ENCODE results near the gene MYLK4. TPM values are rescaled to one million over a fixed set of nuclear protein-coding genes. Genes with fewer than 3 reads are reported as not detected.

MYLK4 gene
- polyA plus RNA-seq, 1 donor from 2014 or later, result 0.08 TPM

- no peaks in the 10 kb centered on the region for H3K36me3 Mint-ChIP-seq
- H3K4me3 Mint-ChIP-seq, result no peak overlapping the region
- no peak overlapping the region for H3K27ac Mint-ChIP-seq
- no peaks in the 10 kb centered on the region for H3K4me1 Mint-ChIP-seq
- H3K27me3 Mint-ChIP-seq, result peaks cover 2% of the 10 kb centered on the region
- H3K9me3 Mint-ChIP-seq, result no peaks in the 10 kb centered on the region
Measured at GRCh38 chr6:2626401-2626800, 124.3 kb downstream of the MYLK4 start.

DNA sequence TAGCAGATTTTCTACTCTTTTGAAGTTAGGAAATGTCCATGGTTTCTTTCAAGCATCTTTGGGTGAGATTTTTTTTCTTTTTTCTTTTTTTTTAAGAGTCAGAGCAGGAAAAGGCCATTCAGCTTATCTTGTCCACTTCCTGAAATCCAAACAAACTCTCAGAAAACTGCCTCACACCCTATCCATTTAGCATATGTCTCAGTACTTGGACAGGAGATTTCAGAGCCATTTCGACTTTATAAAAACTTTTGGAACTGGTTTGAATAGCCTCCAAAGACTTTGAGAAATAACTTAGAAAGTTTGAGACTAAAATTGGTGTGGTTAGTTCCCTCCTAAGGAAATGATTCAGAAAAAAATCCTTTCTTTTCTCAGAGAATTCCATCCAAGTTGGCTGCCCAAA is 125.1 kb downstream of the MYLK4 start:
- Mint-ChIP-seq H3K36me3 (no peaks in the 10 kb centered on the region), H3K27ac (no peak overlapping the region), H3K27me3 (peaks cover 2% of the 10 kb centered on the region), H3K4me3 (no peak overlapping the region), H3K9me3 (no peaks in the 10 kb centered on the region), H3K4me1 (no peaks in the 10 kb centered on the region)

GRCh38 chr6:2624177-2624576 is 126.5 kb downstream of the MYLK4 start:
- Mint-ChIP-seq H3K27ac (no peak overlapping the region), H3K4me1 (no peaks in the 10 kb centered on the region), H3K27me3 (peaks cover 7% of the 10 kb centered on the region), H3K36me3 (no peaks in the 10 kb centered on the region), H3K4me3 (no peak overlapping the region), H3K9me3 (no peaks in the 10 kb centered on the region)

DNA sequence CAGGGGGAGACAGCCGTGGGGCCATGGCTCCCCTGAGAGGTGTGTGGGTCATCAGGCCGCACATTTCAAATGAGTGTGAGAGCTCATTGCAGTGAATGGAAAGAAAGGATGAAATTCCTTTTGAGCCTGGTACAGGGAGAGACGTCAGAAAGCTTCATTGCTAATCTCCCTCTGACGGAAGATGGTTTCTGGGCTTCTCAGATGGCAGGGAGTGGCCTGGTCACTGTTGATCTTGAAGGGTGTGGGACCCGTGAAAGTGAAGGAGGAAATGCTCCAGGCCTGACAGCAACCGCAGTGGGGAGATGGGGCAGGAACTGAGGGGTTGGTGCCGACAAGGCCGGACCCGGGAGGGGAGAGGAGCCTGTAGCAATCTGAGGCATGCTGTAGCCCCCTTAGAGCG is 127.4 kb downstream of the MYLK4 start:
- H3K27ac Mint-ChIP-seq, result no peak overlapping the region
- H3K9me3 Mint-ChIP-seq, result no peaks in the 10 kb centered on the region
- H3K27me3 Mint-ChIP-seq, result peaks cover 7% of the 10 kb centered on the region
- H3K36me3 Mint-ChIP-seq, result no peaks in the 10 kb centered on the region
- H3K4me1 Mint-ChIP-seq, result no peaks in the 10 kb centered on the region
- no peak overlapping the region for H3K4me3 Mint-ChIP-seq

GRCh38 chr6:2622671-2623070 is 128.1 kb downstream of the MYLK4 start:
- Mint-ChIP-seq H3K27ac (no peak overlapping the region), H3K36me3 (no peaks in the 10 kb centered on the region), H3K4me3 (no peak overlapping the region), H3K4me1 (no peaks in the 10 kb centered on the region), H3K9me3 (no peaks in the 10 kb centered on the region), H3K27me3 (peaks cover 7% of the 10 kb centered on the region)

- H3K4me1 Mint-ChIP-seq, result no peaks in the 10 kb centered on the region
Measured at GRCh38 chr6:2619651-2620050, 131.1 kb downstream of the MYLK4 start.

GRCh38 chr6:2617729-2618128 is 133.0 kb downstream of the MYLK4 start:
- H3K4me3 Mint-ChIP-seq, result no peak overlapping the region
- peaks cover 10% of the 10 kb centered on the region for H3K27me3 Mint-ChIP-seq
- no peaks in the 10 kb centered on the region for H3K4me1 Mint-ChIP-seq
- no peaks in the 10 kb centered on the region for H3K36me3 Mint-ChIP-seq
- no peak overlapping the region for H3K27ac Mint-ChIP-seq
- H3K9me3 Mint-ChIP-seq, result peaks cover 4 to 6% (median 5%) of the 10 kb centered on the region in 3 donors

More at GRCh38 chr6:2619651-2620050, 131.1 kb downstream of the MYLK4 start:
- no peaks in the 10 kb centered on the region for H3K36me3 Mint-ChIP-seq
- peaks cover 9% of the 10 kb centered on the region for H3K27me3 Mint-ChIP-seq
- H3K4me3 Mint-ChIP-seq, result no peak overlapping the region
- no peak overlapping the region for H3K27ac Mint-ChIP-seq
- peaks cover 0 to 2% (median 0%) of the 10 kb centered on the region in 3 donors for H3K9me3 Mint-ChIP-seq

DNA sequence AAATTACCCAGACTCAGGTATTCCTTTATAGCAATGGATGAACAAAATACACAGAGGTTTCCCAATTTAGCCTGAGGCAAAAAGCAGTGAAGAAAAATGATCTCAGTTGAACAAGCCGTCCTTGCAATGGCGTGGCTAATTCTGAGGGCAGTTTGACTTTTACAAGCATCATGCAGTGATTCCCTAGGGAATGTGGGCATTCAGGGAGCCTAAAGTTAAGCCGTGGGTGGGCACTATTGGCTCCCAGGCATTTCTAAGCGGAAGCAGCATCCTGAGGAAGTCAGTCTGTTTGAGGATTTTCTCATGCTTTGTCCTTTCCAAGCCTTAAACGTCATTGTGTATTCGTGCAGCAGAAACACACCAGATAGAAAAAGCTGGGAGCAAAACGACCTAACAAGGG is 133.9 kb downstream of the MYLK4 start:
- Mint-ChIP-seq H3K36me3 (no peaks in the 10 kb centered on the region), H3K27ac (no peak overlapping the region), H3K9me3 (peaks cover 4 to 6% (median 6%) of the 10 kb centered on the region in 3 donors), H3K27me3 (peaks cover 10% of the 10 kb centered on the region), H3K4me1 (no peaks in the 10 kb centered on the region), H3K4me3 (no peak overlapping the region)

GRCh38 chr6:2615251-2615650 is 135.5 kb downstream of the MYLK4 start:
- H3K36me3 Mint-ChIP-seq, result no peaks in the 10 kb centered on the region
- peaks cover 11% of the 10 kb centered on the region for H3K27me3 Mint-ChIP-seq
- peaks cover 4 to 6% (median 6%) of the 10 kb centered on the region in 3 donors for H3K9me3 Mint-ChIP-seq
- H3K4me1 Mint-ChIP-seq, result no peaks in the 10 kb centered on the region
- H3K4me3 Mint-ChIP-seq, result no peak overlapping the region
- H3K27ac Mint-ChIP-seq, result no peak overlapping the region

GRCh38 chr6:2614846-2615245 is 135.9 kb downstream of the MYLK4 start:
- Mint-ChIP-seq H3K27me3 (peaks cover 11% of the 10 kb centered on the region), H3K9me3 (peaks cover 4 to 10% (median 6%) of the 10 kb centered on the region in 3 donors), H3K4me3 (no peak overlapping the region), H3K36me3 (no peaks in the 10 kb centered on the region), H3K4me1 (no peaks in the 10 kb centered on the region), H3K27ac (no peak overlapping the region)

- H3K4me1 Mint-ChIP-seq, result no peaks in the 10 kb centered on the region
- H3K27me3 Mint-ChIP-seq, result peaks cover 6% of the 10 kb centered on the region
- no peak overlapping the region for H3K4me3 Mint-ChIP-seq
- no peak overlapping the region for H3K27ac Mint-ChIP-seq
- no peaks in the 10 kb centered on the region for H3K36me3 Mint-ChIP-seq
- peaks cover 4 to 10% (median 6%) of the 10 kb centered on the region in 3 donors for H3K9me3 Mint-ChIP-seq
Measured at GRCh38 chr6:2614155-2614554, 136.6 kb downstream of the MYLK4 start.

Other genes starting within 250 kb of the MYLK4 start
- 34.5 TPM for gene WRNIP1, start 14.5 kb upstream of the MYLK4 start, polyA plus RNA-seq
- gene SERPINB1, start 90.9 kb upstream of the MYLK4 start, polyA plus RNA-seq, result 85.6 TPM
- 20.1 TPM for gene SERPINB9, start 152.4 kb upstream of the MYLK4 start, polyA plus RNA-seq
- gene SERPINB6, start 220.6 kb upstream of the MYLK4 start, polyA plus RNA-seq, result 77.8 TPM
- 27.6 TPM for gene NQO2, start 249.0 kb upstream of the MYLK4 start, polyA plus RNA-seq

Measured in IgD-negative memory B cell (primary cell).